ENCODE data around the gene SRL. TPM values are rescaled to one million over a fixed set of nuclear protein-coding genes. Genes with fewer than 3 reads are reported as not detected.

The SRL gene
- total and polyA plus RNA-seq, 4 donors: 0.14 to 0.22 (median 0.17) TPM

DNA sequence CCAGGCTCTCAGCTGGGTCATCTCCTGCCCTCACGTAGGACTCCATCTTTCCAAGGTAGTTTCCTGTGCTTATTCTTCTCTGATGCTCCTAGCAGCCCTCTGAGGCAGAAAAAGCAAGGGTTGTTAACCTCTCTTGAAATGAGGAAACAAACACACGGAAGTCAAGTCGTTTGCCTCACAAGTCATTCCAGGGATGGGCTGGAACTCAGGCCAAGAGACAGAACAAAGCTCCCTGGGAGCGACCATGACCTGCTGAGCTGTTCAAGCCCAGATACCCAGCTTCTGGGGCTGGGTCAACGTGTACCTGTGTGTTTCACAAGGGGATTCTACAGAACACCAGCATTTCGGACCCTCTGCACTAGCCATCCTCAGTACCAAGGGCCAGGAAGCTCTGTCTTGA lies 28.1 kb downstream of the SRL start:
- Histone ChIP-seq H3K27me3 (ENCODE audit: control insufficient read depth in 4 of 4, insufficient read depth in 4 of 4, low read length in 3 of 4) (no peaks in the 10 kb centered on the region), H3K36me3 (ENCODE audit: control insufficient read depth in 4 of 4, insufficient read depth in 3 of 4, low read depth in 1 of 4, low read length in 3 of 4) (no peaks in the 10 kb centered on the region), H3K4me1 (ENCODE audit: control insufficient read depth in 4 of 4, insufficient read depth in 4 of 4, low read length in 3 of 4) (peaks cover 0 to 11% (median 7%) of the 10 kb centered on the region in 4 donors), H3K27ac (ENCODE audit: low read depth in 1 of 2, low read length in 2 of 2) (no peak overlapping the region), H3K9me3 (ENCODE audit: control insufficient read depth in 4 of 4, low read length in 3 of 4) (no peaks in the 10 kb centered on the region), H3K9ac (ENCODE audit: low read depth in 1 of 2, low read length in 2 of 2) (no peak overlapping the region), H3K4me3 (ENCODE audit: low read depth in 1 of 3, low read length in 3 of 3) (no peak overlapping the region)
- DNase-seq (ENCODE audit: low spot score): no peak
- TF ChIP-seq JUND (IDR thresholded peaks at IDR 0.05): no peak
- TF ChIP-seq FOXA2 (IDR thresholded peaks at IDR 0.05): no peak
- TF ChIP-seq, protein P1, sequence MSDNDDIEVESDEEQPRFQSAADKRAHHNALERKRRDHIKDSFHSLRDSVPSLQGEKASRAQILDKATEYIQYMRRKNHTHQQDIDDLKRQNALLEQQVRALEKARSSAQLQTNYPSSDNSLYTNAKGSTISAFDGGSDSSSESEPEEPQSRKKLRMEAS (IDR thresholded peaks at IDR 0.05): no peak
- TF ChIP-seq, protein P2, sequence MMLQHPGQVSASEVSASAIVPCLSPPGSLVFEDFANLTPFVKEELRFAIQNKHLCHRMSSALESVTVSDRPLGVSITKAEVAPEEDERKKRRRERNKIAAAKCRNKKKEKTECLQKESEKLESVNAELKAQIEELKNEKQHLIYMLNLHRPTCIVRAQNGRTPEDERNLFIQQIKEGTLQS (IDR thresholded peaks at IDR 0.05): no peak
- no peak for TF ChIP-seq HNF4G (IDR thresholded peaks at IDR 0.05)
- no peak for TF ChIP-seq GABPA (IDR thresholded peaks at IDR 0.05 in 1 of 2, conservative IDR thresholded peaks at IDR 0.05 in 1 of 2)
- no peak for TF ChIP-seq RXRA (IDR thresholded peaks at IDR 0.05)
- TF ChIP-seq, protein P3, sequence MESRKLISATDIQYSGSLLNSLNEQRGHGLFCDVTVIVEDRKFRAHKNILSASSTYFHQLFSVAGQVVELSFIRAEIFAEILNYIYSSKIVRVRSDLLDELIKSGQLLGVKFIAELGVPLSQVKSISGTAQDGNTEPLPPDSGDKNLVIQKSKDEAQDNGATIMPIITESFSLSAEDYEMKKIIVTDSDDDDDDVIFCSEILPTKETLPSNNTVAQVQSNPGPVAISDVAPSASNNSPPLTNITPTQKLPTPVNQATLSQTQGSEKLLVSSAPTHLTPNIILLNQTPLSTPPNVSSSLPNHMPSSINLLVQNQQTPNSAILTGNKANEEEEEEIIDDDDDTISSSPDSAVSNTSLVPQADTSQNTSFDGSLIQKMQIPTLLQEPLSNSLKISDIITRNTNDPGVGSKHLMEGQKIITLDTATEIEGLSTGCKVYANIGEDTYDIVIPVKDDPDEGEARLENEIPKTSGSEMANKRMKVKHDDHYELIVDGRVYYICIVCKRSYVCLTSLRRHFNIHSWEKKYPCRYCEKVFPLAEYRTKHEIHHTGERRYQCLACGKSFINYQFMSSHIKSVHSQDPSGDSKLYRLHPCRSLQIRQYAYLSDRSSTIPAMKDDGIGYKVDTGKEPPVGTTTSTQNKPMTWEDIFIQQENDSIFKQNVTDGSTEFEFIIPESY (IDR thresholded peaks at IDR 0.05): no peak
- no peak for TF ChIP-seq SP1 (IDR thresholded peaks at IDR 0.05)
- TF ChIP-seq TAF1 (conservative IDR thresholded peaks at IDR 0.05): no peak
- no peak for TF ChIP-seq EGR1 (IDR thresholded peaks at IDR 0.05; ENCODE audit: low read depth in 2 of 2)
- no peak for TF ChIP-seq RAD21 (IDR thresholded peaks at IDR 0.05)
- no peak for TF ChIP-seq HNF4A (conservative IDR thresholded peaks at IDR 0.05)
- TF ChIP-seq YY1 (IDR thresholded peaks at IDR 0.05): no peak
- TF ChIP-seq, protein P4, sequence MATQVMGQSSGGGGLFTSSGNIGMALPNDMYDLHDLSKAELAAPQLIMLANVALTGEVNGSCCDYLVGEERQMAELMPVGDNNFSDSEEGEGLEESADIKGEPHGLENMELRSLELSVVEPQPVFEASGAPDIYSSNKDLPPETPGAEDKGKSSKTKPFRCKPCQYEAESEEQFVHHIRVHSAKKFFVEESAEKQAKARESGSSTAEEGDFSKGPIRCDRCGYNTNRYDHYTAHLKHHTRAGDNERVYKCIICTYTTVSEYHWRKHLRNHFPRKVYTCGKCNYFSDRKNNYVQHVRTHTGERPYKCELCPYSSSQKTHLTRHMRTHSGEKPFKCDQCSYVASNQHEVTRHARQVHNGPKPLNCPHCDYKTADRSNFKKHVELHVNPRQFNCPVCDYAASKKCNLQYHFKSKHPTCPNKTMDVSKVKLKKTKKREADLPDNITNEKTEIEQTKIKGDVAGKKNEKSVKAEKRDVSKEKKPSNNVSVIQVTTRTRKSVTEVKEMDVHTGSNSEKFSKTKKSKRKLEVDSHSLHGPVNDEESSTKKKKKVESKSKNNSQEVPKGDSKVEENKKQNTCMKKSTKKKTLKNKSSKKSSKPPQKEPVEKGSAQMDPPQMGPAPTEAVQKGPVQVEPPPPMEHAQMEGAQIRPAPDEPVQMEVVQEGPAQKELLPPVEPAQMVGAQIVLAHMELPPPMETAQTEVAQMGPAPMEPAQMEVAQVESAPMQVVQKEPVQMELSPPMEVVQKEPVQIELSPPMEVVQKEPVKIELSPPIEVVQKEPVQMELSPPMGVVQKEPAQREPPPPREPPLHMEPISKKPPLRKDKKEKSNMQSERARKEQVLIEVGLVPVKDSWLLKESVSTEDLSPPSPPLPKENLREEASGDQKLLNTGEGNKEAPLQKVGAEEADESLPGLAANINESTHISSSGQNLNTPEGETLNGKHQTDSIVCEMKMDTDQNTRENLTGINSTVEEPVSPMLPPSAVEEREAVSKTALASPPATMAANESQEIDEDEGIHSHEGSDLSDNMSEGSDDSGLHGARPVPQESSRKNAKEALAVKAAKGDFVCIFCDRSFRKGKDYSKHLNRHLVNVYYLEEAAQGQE (IDR thresholded peaks at IDR 0.05): no peak
- TF ChIP-seq, protein P5, sequence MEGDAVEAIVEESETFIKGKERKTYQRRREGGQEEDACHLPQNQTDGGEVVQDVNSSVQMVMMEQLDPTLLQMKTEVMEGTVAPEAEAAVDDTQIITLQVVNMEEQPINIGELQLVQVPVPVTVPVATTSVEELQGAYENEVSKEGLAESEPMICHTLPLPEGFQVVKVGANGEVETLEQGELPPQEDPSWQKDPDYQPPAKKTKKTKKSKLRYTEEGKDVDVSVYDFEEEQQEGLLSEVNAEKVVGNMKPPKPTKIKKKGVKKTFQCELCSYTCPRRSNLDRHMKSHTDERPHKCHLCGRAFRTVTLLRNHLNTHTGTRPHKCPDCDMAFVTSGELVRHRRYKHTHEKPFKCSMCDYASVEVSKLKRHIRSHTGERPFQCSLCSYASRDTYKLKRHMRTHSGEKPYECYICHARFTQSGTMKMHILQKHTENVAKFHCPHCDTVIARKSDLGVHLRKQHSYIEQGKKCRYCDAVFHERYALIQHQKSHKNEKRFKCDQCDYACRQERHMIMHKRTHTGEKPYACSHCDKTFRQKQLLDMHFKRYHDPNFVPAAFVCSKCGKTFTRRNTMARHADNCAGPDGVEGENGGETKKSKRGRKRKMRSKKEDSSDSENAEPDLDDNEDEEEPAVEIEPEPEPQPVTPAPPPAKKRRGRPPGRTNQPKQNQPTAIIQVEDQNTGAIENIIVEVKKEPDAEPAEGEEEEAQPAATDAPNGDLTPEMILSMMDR (IDR thresholded peaks at IDR 0.05; ENCODE audit: low read depth, low read length, missing input control): no peak
- no peak for TF ChIP-seq NR2F2 (IDR thresholded peaks at IDR 0.05)
- no peak for TF ChIP-seq FOXA1 (IDR thresholded peaks at IDR 0.05)
- 66% methylated on average over 6 of the region's 6 CpGs for WGBS

Data from liver (tissue), 9 donors.